ENCODE data around the gene TRIM44. TPM values are rescaled to one million over a fixed set of nuclear protein-coding genes. Genes with fewer than 3 reads are reported as not detected.

The TRIM44 gene
- total and polyA plus RNA-seq, 3 donors from 2014 or later: 37.1 to 42.3 (median 41.6) TPM

DNA sequence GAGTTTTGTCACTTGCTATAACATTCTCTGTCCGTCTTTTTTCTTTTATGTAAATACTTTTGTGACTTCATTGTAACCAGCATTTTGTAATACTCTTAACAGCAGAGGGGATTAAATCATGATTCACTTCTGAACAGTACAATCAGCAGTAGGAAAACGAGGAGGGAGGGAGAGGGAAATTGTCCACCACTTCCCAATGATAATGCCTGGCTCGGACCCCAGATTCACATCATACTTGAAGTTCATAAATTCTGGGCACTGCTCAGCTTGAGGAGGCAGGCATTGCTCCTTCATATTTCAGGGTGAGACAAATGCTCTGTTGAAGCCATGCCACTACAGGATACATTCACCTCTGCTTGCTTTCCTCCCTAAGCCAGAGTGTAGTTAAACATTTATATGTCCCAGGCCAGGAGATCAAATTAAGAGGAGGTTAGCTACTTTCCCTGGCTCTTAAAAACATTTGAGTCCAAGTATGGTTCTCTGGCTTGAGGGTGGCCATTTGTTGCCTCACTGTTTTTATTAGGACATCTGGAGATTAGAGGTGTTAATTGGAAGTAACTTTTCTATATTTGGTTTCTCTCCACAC, 152.2 kb downstream of the TRIM44 start:
- TF ChIP-seq, protein P1, sequence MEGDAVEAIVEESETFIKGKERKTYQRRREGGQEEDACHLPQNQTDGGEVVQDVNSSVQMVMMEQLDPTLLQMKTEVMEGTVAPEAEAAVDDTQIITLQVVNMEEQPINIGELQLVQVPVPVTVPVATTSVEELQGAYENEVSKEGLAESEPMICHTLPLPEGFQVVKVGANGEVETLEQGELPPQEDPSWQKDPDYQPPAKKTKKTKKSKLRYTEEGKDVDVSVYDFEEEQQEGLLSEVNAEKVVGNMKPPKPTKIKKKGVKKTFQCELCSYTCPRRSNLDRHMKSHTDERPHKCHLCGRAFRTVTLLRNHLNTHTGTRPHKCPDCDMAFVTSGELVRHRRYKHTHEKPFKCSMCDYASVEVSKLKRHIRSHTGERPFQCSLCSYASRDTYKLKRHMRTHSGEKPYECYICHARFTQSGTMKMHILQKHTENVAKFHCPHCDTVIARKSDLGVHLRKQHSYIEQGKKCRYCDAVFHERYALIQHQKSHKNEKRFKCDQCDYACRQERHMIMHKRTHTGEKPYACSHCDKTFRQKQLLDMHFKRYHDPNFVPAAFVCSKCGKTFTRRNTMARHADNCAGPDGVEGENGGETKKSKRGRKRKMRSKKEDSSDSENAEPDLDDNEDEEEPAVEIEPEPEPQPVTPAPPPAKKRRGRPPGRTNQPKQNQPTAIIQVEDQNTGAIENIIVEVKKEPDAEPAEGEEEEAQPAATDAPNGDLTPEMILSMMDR (IDR thresholded peaks at IDR 0.05): no peak
- TF ChIP-seq POLR2A (IDR thresholded peaks at IDR 0.05): no peak
- peaks cover 14% of the 10 kb centered on the region for H3K4me1 ChIP-seq
- no peak overlapping the region for H3K4me3 ChIP-seq
- no peak for DNase-seq
- H3K9me3 ChIP-seq: no peaks in the 10 kb centered on the region
- H3K36me3 ChIP-seq (ENCODE audit: low read depth, missing control alignments): no peaks in the 10 kb centered on the region
- no peaks in the 10 kb centered on the region for H3K27me3 ChIP-seq
- intact Hi-C loops (cut with DNase I; ENCODE audit: low total_unique reads): no loop called here
- H3K27ac ChIP-seq: no peak overlapping the region
- 87% methylated on average over 3 of the region's 3 CpGs for WGBS, 2 donors

GRCh38 chr11:35815556-35816315, 153.2 kb downstream of the TRIM44 start:
- intact Hi-C loops (cut with DNase I; ENCODE audit: low total_unique reads): no loop called here
- Histone ChIP-seq H3K36me3 (ENCODE audit: low read depth, missing control alignments) (no peaks in the 10 kb centered on the region), H3K27me3 (no peaks in the 10 kb centered on the region), H3K27ac (no peak overlapping the region), H3K9me3 (no peaks in the 10 kb centered on the region), H3K4me3 (no peak overlapping the region), H3K4me1 (peaks cover 14% of the 10 kb centered on the region)
- TF ChIP-seq POLR2A (IDR thresholded peaks at IDR 0.05): no peak
- TF ChIP-seq, protein P1 (IDR thresholded peaks at IDR 0.05): no peak
- WGBS, 2 donors: 68 to 79% methylated on average over 5 of the region's 5 CpGs
- DNase-seq: no peak

- Histone ChIP-seq H3K4me3 (no peak overlapping the region), H3K9me3 (no peaks in the 10 kb centered on the region), H3K27ac (no peak overlapping the region), H3K4me1 (peaks cover 19% of the 10 kb centered on the region), H3K36me3 (ENCODE audit: low read depth, missing control alignments) (no peaks in the 10 kb centered on the region), H3K27me3 (no peaks in the 10 kb centered on the region)
- TF ChIP-seq POLR2A (IDR thresholded peaks at IDR 0.05): no peak
- TF ChIP-seq, protein P1 (IDR thresholded peaks at IDR 0.05): no peak
- DNase-seq: no peak
- intact Hi-C loops (cut with DNase I; ENCODE audit: low total_unique reads): loop anchor here (10.0 kb wide), 1 partner anchor 206 kb away; the partner anchor contains the start of gene FJX1
- 60 to 72% methylated on average over 5 of the region's 5 CpGs for WGBS, 2 donors
Observed at GRCh38 chr11:35820614-35821013, 158.0 kb downstream of the TRIM44 start.

GRCh38 chr11:35822815-35823495, 160.4 kb downstream of the TRIM44 start:
- DNase-seq: no peak
- intact Hi-C loops (cut with DNase I; ENCODE audit: low total_unique reads): loop anchor here (10.0 kb wide), 1 partner anchor 208 kb away; the partner anchor contains the start of gene FJX1
- Histone ChIP-seq H3K9me3 (no peaks in the 10 kb centered on the region), H3K4me3 (no peak overlapping the region), H3K27ac (no peak overlapping the region), H3K27me3 (no peaks in the 10 kb centered on the region), H3K4me1 (peaks cover 19% of the 10 kb centered on the region), H3K36me3 (ENCODE audit: low read depth, missing control alignments) (no peaks in the 10 kb centered on the region)
- no peak for TF ChIP-seq POLR2A (IDR thresholded peaks at IDR 0.05)
- TF ChIP-seq, protein P1 (IDR thresholded peaks at IDR 0.05): no peak
- 51 to 57% methylated on average over 2 of the region's 2 CpGs for WGBS, 2 donors

All from testis (tissue), 3 donors.